Measurements from ENCODE around the gene ADAMTS12. TPM values are rescaled to one million over a fixed set of nuclear protein-coding genes. Genes with fewer than 3 reads are reported as not detected.

ADAMTS12 gene
- total and polyA plus RNA-seq, 9 of the 15 experiments (the other 6 are each of a cell fraction or from before 2014, with no cell fraction given), result 0.11 TPM; not detected in 8

- TF ChIP-seq, protein P1, sequence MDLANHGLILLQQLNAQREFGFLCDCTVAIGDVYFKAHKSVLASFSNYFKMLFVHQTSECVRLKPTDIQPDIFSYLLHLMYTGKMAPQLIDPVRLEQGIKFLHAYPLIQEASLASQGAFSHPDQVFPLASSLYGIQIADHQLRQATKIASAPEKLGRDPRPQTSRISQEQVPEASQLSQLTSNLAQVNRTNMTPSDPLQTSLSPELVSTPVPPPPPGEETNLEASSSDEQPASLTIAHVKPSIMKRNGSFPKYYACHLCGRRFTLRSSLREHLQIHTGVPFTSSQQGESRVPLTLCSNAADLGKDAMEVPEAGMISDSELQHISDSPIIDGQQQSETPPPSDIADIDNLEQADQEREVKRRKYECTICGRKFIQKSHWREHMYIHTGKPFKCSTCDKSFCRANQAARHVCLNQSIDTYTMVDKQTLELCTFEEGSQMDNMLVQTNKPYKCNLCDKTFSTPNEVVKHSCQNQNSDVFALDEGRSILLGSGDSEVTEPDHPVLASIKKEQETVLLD (IDR thresholded peaks at IDR 0.05), result no peak
- TF ChIP-seq HDAC1 (IDR thresholded peaks at IDR 0.05) (peak in 1 of 2 experiments; percentile 26; a peak in 1 of 4 replicates), STAT5A (IDR thresholded peaks at IDR 0.05; ENCODE audit: borderline replicate concordance, low read length) (peak; percentile 35; the same call in 1 of the 2 replicates), RREB1 (CRISPR knock-in tag; IDR thresholded peaks at IDR 0.05) (no peak), MECOM (CRISPR knock-in tag; IDR thresholded peaks at IDR 0.05) (peak; percentile 93), SMAD4 (CRISPR knock-in tag; conservative IDR thresholded peaks at IDR 0.05) (0 out of 2 replicates have a peak, but pooled peaks have one; percentile 29), JUN (IDR thresholded peaks at IDR 0.05; ENCODE audit: borderline replicate concordance, low read depth, low read length) (0 out of 2 replicates have a peak, but pooled peaks have one; percentile 45), JUN (CRISPR knock-in tag; IDR thresholded peaks at IDR 0.05; ENCODE audit: borderline replicate concordance) (no peak), SMARCE1 (IDR thresholded peaks at IDR 0.05) (peak; percentile 69), CREBBP (IDR thresholded peaks at IDR 0.05; ENCODE audit: low read depth, low read length) (no peak), E2F8 (IDR thresholded peaks at IDR 0.05; ENCODE audit: low read depth, partially characterized antibody) (peak; percentile 60), ESRRA (IDR thresholded peaks at IDR 0.05; ENCODE audit: borderline replicate concordance, low read depth) (no peak), BCLAF1 (IDR thresholded peaks at IDR 0.05; ENCODE audit: borderline replicate concordance in 1 of 2, control insufficient read depth in 1 of 2, low read depth in 2 of 2, low read length in 1 of 2) (no peak), DPF2 (IDR thresholded peaks at IDR 0.05) (peak; percentile 88), PHB2 (IDR thresholded peaks at IDR 0.05; ENCODE audit: low read depth) (peak; percentile 53; the same call in 1 of the 2 replicates)
Measured at GRCh38 chr5:33474931-33475499, 416.8 kb downstream of the ADAMTS12 start (continued).
